DOHH2 (cell line): ENCODE results near the gene NRXN3.

Experiments
- CTCF ChIP-seq: fragments of 200-600 bp; sonication (generic); IDR thresholded peaks from one replicate; pipeline ENCODE4 v1.5.1; 2014; ENCODE audit warnings: antibody characterized with exemption, mild to moderate bottlenecking, low read depth, low read length; ENCODE audit not compliant: poor library complexity, severe bottlenecking
- EZH2phosphoT487 ChIP-seq: fragments of 200-600 bp; sonication (generic); IDR thresholded peaks from 2 replicates; pipeline ENCODE4 v1.6.1; 2017; ENCODE audit warnings: borderline replicate concordance, mild to moderate bottlenecking, antibody characterized with exemption, low read length, moderate library complexity, mixed read lengths

DNA sequence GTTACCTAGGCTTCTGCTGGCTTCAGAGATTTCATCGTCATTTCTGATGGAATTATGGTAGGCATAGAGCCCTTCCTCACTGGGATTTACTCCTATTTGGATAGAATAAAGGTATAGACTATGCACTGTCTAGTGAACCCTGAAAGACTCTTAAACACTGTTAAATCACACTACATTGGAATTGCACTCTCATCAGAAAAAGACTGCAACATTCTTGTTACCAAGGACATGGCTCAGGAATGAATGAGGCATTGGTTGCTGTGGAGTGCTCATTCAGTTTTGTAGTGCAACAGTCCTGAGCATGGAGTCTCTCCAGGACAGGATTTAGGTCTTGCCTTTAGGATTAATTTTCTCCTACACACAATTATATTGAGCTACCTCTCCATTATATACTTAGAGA lies 483.0 kb downstream of the NRXN3 start:
- TF ChIP-seq EZH2phosphoT487 (no peak), CTCF (no peak)
